Effector memory CD8-positive, alpha-beta T cell (primary cell): Measurements from ENCODE around the gene VAC14.
"Not testable (repeated sequence)": the region's sequence is repeated elsewhere in the genome, so short reads cannot be mapped to it uniquely, and the experiment has no call there.

Experiments
- ATAC-seq: fragments of 150-1000 bp; cut with Tn5 transposase; replicated peaks from 2 replicates; pipeline ENCODE4 v1.10.0; 2021; ENCODE audit warnings: mild to moderate bottlenecking, moderate library complexity
- DNase-seq, 3 experiments: peaks; one replicate each; pipeline ENCODE4 v3.0.0; 2021
- H3K27ac Mint-ChIP-seq, 2 donors: one replicate each; pipeline ENCODE4 v1.8.0; 2022; ENCODE audit warnings: mild to moderate bottlenecking in 2 of 2, mixed read lengths in 2 of 2, moderate library complexity in 2 of 2
- H3K27me3 Mint-ChIP-seq, 2 donors: one replicate each; pipeline ENCODE4 v1.8.0; 2022; ENCODE audit warnings: mixed read lengths in 2 of 2
- H3K36me3 Mint-ChIP-seq: one replicate; pipeline ENCODE4 v1.8.0; 2022; ENCODE audit warnings: mild to moderate bottlenecking, moderate library complexity, mixed read lengths; ENCODE audit not compliant: insufficient read depth
- H3K4me1 Mint-ChIP-seq, 2 donors: one replicate each; pipeline ENCODE4 v1.8.0; 2022; ENCODE audit warnings: low read depth in 2 of 2, mixed read lengths in 2 of 2
- H3K4me3 Mint-ChIP-seq, 2 donors: one replicate each; pipeline ENCODE4 v1.8.0; 2022; ENCODE audit warnings: mild to moderate bottlenecking in 2 of 2, mixed read lengths in 2 of 2, moderate library complexity in 2 of 2
- H3K9me3 Mint-ChIP-seq, 2 donors: one replicate each; pipeline ENCODE4 v1.8.0; 2022; ENCODE audit warnings: mixed read lengths in 2 of 2

The VAC14 gene

DNA sequence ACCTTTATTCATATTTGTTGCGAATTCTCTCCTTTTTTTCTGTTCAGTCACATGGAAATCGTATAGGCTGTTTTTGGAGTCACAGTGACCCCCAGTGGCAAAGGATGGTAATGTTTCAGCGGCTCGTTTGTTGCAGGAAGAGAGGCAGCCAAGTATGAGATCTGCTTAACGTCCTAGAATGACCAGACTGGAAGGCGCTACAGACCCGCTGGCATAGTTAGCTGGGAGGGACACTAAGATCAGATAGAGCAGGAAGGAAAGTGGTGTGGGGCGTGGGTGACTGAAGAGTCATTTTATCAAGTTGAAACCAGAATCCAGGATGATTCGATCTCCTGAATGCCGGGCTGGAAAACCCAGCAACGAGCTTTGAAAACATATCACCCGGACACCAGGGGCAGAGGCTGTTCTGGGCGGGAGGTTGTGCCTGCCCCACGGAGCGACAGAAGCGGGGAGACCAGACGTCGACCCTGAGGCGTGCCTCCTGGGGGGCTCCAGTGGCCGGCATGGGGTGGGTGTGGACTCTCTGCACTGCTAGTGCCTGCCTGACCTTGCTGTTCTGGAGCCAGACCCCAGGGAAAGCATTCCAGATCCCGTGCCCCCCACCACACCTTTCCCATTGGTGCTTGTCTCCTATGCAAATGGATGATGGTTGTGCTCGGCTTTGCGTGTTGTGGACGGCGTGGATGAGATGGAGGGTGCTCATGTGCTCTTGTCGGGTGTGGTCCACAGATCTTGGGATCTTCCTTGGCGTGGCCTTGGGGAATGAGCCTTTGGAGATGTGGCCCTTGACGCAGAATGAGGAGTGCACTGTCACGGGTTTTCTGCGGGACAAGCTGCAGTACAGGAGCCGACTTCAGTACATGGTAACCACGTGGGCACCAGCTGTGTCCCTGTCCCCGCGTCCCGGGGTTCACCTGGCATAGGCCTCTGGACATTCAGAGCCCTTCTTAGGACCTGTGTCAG lies 146.9 kb downstream of the VAC14 start:
- DNase-seq: peak; percentile 70 to 85 (median 73)
- H3K4me3 Mint-ChIP-seq: peak overlapping the region; percentile 30 to 54
- no peaks in the 10 kb centered on the region for H3K9me3 Mint-ChIP-seq
- peaks cover 4 to 5% of the 10 kb centered on the region in 2 donors for H3K4me1 Mint-ChIP-seq
- no peaks in the 10 kb centered on the region for H3K27me3 Mint-ChIP-seq
- H3K27ac Mint-ChIP-seq: no peak overlapping the region
- ATAC-seq: peak; percentile 77
- no peaks in the 10 kb centered on the region for H3K36me3 Mint-ChIP-seq

DNA sequence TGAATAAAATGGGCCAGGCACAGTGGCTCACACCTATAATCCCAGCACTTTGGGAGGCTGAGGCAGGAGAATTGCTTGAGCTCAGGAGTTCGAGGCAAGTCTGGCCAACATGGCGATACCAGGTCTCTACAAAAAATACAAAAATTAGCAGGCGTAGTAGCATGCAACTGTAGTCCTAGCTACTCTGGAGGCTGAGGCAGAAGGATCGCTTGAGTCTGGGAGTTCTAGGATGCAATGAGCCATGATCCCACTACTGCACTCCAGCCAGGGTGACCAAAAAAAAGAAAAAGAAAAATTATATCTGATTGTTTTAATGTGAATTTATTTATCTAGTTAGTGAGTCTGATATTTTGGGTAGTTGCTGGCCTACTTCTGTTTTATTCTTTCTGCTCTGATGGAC lies 147.6 kb downstream of the VAC14 start:
- Mint-ChIP-seq H3K4me1 (peaks cover 4 to 5% of the 10 kb centered on the region in 2 donors), H3K4me3 (peak overlapping the region in 1 of 2 donors; percentile 30), H3K27me3 (no peaks in the 10 kb centered on the region), H3K27ac (no peak overlapping the region), H3K36me3 (no peaks in the 10 kb centered on the region), H3K9me3 (no peaks in the 10 kb centered on the region)
- ATAC-seq (no peak), DNase-seq (no peak)

DNA sequence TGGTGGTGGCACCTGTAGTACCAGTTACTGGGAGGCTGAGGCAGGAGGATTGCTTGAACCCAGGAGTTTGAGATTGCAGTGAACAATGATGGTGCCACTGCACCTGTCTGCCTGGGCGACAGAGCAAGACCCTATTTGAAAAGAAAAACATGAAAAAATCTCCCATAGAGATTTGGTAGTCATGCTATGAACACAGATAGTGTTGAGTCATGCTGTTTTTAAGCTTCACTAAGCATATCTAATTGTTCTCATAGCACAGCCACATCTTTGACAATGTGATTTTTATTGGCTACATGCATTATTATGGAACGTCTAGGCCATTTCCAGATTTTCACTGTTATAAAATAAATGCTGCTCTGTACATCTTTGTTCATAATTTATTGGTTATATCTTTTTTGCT lies 148.6 kb downstream of the VAC14 start:
- peaks cover 7 to 9% of the 10 kb centered on the region in 2 donors for H3K27me3 Mint-ChIP-seq
- H3K9me3 Mint-ChIP-seq: no peaks in the 10 kb centered on the region
- DNase-seq: no peak
- H3K4me3 Mint-ChIP-seq: no peak overlapping the region
- no peak for ATAC-seq
- H3K4me1 Mint-ChIP-seq: peaks cover 4 to 5% of the 10 kb centered on the region in 2 donors
- H3K36me3 Mint-ChIP-seq: no peaks in the 10 kb centered on the region
- H3K27ac Mint-ChIP-seq: no peak overlapping the region

DNA sequence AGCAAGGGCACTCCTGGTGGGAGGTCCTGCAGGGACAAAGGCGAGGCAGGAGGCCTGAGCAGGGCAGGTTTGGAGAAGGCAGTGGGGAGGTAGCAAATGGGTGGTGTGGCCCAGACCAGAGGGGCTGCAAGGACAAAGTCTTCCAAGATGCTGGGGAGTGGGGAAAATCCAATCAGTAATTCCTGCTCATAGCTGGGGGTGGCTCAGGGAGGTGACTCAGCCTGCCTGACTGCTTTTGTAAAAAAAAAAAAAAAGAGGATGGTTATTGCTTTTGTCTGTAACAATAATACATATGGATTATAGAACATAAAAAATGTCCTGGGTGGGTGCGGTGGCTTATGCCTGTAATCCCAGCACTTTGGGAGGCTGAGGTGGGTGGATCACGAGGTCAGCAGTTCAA lies 149.4 kb downstream of the VAC14 start:
- no peaks in the 10 kb centered on the region for H3K36me3 Mint-ChIP-seq
- H3K27ac Mint-ChIP-seq: peak overlapping the region; percentile 67 to 83
- DNase-seq (no peak), ATAC-seq (no peak)
- H3K27me3 Mint-ChIP-seq: peaks cover 7 to 10% of the 10 kb centered on the region in 2 donors
- no peaks in the 10 kb centered on the region for H3K9me3 Mint-ChIP-seq
- peaks cover 4 to 5% of the 10 kb centered on the region in 2 donors for H3K4me1 Mint-ChIP-seq
- H3K4me3 Mint-ChIP-seq: no peak overlapping the region

DNA sequence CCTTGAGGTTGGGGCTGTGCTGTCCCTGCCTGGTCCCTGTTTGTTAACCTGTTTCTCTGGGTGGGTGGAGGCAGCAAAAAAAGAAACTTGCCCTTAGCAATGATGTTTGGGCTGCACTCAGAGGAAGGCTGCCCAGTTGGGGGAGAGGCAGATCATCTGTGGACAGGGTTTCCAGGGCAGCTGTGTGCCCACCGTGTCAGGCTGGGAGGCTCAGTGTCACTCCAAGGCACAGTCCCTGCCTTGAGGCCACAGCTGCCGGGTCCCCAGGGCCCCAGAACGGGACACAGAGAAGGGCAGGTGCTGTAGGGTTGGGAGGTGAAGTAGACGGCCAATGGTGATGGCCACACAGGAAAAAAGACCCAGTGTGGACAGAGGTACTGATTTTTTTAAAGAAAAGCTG lies 150.7 kb downstream of the VAC14 start:
- H3K36me3 Mint-ChIP-seq: no peaks in the 10 kb centered on the region
- peaks cover 4 to 5% of the 10 kb centered on the region in 2 donors for H3K4me1 Mint-ChIP-seq
- DNase-seq: no peak
- no peak overlapping the region for H3K4me3 Mint-ChIP-seq
- ATAC-seq: no peak
- H3K9me3 Mint-ChIP-seq: no peaks in the 10 kb centered on the region
- no peak overlapping the region for H3K27ac Mint-ChIP-seq
- peaks cover 7 to 10% of the 10 kb centered on the region in 2 donors for H3K27me3 Mint-ChIP-seq

DNA sequence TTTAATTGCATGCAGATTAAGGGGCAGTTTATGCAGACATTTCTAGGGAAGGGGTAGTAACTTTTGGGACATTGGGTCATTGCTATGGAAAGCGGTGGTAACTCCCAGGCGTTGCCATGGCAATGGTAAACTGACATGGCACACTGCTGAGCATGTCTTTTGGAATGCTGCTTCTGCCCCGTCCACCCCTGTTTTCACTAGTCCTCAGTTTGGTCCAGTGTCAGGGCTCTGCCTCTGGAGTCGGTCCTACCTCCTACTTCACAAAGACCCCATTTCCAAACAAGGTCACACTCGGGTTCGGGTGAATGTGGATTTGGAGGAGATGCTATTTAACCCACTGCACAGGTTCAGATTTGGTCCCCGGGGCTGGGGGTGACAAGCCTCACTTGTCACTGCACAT lies 151.7 kb downstream of the VAC14 start:
- Mint-ChIP-seq H3K27ac (no peak overlapping the region), H3K4me1 (peaks cover 4 to 5% of the 10 kb centered on the region in 2 donors), H3K4me3 (no peak overlapping the region), H3K36me3 (no peaks in the 10 kb centered on the region), H3K27me3 (peaks cover 7 to 10% of the 10 kb centered on the region in 2 donors), H3K9me3 (no peaks in the 10 kb centered on the region)
- DNase-seq: no peak
- no peak for ATAC-seq

DNA sequence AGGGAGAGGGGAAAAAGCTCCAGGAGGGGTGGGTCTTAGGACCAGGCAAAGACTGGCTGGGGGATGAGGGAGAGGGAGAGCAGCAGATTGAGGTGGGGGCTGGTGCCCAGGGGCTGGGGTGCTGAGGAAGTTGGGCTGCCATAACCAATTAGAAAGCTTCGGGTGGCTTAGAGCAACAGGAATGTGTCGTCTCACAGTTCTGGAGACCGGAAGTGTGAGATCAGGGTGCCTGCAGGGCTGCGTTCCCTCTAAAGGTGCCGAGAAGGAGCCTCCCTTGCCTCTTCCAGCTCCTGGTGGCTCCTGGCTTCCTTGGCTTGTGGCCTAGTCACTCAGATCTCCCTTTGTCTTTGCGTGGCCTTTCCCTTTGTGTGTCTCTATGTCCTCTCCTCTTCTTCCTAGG lies 152.4 kb downstream of the VAC14 start:
- Mint-ChIP-seq H3K4me3 (no peak overlapping the region), H3K27ac (no peak overlapping the region), H3K27me3 (peaks cover 7 to 10% of the 10 kb centered on the region in 2 donors), H3K36me3 (no peaks in the 10 kb centered on the region), H3K9me3 (no peaks in the 10 kb centered on the region), H3K4me1 (peaks cover 0 to under 1% of the 10 kb centered on the region in 2 donors)
- DNase-seq (no peak), ATAC-seq (no peak)

DNA sequence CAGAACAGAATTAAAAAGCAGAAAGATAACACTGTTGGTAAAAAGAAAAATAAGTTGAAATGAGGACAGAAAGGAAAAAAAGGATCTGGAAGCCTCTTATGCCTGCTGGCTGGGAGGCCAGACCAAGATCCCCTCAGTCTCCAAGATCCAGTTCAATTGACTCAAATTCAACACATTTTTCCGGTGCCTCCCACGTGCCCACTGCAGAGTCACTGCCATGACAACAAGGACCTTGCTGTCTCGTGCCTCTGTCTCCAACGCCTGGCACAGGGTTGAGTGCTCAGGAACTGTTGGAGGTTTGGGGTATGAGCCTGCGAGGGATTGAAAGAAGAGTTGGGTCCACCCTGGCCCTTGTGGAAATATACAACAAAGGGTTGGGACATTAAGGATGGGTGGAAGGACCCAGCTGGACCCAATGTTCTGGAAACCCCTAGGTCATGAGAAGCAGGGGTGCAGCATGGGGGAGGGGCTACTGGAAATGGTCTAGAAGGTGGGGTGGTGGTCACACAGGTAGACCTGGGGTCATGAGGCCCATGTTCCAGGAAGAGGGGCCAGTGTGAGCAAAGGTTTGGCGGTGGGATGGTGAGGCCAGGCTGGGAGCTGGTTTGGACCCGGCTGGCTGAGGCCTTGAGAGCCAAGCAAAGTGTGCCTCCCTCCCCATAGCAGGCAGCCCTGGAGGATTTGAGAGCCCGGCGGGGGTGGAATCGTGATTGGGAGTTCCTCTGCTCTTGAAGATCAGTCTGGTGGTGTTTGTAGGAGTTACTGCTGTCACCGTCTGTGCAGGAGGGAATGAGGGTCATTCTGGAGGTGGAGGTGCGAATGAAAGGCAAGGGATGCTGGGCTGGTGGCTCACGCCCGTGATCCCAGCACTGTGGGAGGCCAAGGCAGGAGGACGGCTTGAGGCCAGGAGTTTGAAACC lies 153.3 kb downstream of the VAC14 start:
- no peak overlapping the region for H3K4me3 Mint-ChIP-seq
- H3K9me3 Mint-ChIP-seq: no peaks in the 10 kb centered on the region
- ATAC-seq (no peak), DNase-seq (no peak)
- H3K4me1 Mint-ChIP-seq: no peaks in the 10 kb centered on the region
- no peak overlapping the region for H3K27ac Mint-ChIP-seq
- H3K36me3 Mint-ChIP-seq: no peaks in the 10 kb centered on the region
- H3K27me3 Mint-ChIP-seq: peaks cover 8 to 13% of the 10 kb centered on the region in 2 donors

DNA sequence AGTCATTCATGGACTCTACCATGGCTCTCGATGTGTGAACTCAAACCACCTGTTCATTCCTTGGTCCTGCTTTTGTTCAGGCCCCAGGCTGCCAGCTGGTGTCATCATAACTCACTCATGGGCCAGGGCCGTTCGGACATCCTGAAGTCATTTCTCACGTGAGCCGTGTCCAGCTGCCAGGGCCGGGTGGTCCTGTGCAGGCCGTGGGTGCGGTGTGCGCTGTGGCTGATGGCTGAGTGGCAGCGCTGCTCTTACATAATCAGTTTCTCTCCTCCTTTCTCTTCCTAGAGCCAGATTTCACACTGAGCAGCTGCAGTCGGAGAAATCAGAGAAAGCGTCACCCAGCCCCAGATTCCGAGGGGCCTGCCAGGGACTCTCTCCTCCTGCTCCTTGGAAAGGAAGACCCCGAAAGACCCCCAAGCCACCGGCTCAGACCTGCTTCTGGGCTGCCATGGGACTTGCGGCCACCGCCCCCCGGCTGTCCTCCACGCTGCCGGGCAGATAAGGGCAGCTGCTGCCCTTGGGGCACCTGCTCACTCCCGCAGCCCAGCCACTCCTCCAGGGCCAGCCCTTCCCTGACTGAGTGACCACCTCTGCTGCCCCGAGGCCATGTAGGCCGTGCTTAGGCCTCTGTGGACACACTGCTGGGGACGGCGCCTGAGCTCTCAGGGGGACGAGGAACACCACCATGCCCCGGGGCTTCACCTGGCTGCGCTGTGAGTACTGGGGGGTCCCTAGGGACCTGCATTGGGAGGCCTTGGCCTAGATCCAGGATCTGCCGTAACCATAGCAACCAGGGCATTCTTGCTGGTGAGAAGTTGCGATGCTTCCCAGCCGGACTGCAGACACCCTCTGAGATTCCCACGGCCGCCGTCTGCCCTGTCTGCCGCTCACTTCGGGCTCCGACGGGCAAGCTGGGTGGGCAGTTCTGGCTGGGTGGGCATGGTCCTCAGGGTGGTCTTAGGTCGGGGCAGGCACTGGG lies 154.4 kb downstream of the VAC14 start, which contains the start of gene IL34:
Gene IL34, plus strand, starts transcription at position 300 of the 982 bp plus-strand sequence. Its CDS starts 389 bp downstream, at position 689.
- DNase-seq: no peak
- Mint-ChIP-seq H3K4me1 (no peaks in the 10 kb centered on the region), H3K36me3 (no peaks in the 10 kb centered on the region), H3K9me3 (no peaks in the 10 kb centered on the region), H3K27me3 (peaks cover 19 to 24% of the 10 kb centered on the region in 2 donors), H3K4me3 (no peak within 1 kb of the TSS), H3K27ac (no peak within 1 kb of the TSS)
- no peak for ATAC-seq

DNA sequence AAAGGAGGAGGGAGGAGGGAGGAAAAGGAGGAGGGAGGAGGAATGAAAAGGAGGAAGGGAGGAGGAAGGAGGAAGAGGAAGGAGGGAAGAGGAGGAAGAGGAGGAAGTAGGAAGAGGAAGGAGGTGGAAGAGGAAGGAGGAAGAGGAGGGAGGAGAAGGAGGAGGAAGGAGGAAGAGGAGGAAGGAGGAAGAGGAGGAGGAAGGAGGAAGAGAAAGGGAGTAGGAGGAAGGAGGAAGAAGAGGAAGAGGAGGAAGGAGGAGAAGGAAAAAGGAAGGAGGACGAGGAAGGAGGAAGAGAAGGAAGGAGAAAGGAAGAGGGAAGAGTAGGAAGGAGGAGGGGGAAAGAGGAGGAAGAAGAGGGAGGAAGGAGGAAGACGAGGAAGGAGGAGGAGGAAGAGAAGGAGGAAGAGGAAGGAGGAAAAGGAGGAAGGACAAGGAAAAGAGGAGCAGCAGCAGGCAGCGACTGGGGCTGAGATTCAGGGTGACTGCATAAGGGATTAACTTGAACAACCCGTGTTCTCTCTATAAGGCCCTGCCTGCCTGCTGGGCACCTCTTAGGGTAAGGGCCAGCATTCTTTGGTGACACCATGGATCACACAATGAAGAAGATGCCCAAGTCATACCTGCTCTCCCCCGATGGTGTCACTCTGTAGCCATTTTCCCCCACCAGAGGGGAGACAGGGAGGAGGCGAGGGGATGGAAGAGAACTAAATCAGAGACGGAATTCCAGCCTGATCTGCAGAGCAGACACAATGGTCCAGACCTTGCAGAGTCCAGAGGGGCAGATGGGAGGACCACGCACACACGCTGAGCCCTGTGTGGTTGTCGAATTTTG lies 156.0 kb downstream of the VAC14 start:
- H3K4me1 Mint-ChIP-seq: no peaks in the 10 kb centered on the region
- ATAC-seq: no peak
- H3K27me3 Mint-ChIP-seq: peaks cover 21 to 27% of the 10 kb centered on the region in 2 donors
- H3K36me3 Mint-ChIP-seq: no peaks in the 10 kb centered on the region
- H3K9me3 Mint-ChIP-seq: no peaks in the 10 kb centered on the region
- H3K27ac Mint-ChIP-seq: peak overlapping the region in 1 of 2 donors; percentile 35
- H3K4me3 Mint-ChIP-seq: no peak overlapping the region
- no peak for DNase-seq

DNA sequence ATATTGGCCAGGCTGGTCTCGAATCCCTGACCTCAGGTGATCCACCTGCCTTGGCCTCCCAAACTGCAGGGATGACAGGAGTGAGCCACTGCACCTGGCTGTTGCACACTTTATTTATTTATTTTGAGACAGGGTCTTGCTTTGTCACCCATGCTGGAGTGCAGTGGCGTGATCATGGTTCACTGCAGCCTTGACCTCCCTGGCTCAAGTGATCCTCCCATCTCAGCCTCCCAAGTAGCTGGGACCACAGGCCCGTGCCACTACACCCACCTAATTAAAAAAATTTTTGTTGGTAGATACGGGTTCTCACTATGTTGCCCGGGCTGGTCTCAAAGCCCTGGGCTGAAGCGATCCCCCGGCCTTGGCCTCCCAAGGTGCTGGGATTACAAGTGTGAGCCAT lies 157.7 kb downstream of the VAC14 start:
- DNase-seq, H3K36me3 Mint-ChIP-seq, ATAC-seq, H3K4me1 Mint-ChIP-seq, H3K9me3 Mint-ChIP-seq, H3K4me3 Mint-ChIP-seq, H3K27ac Mint-ChIP-seq: not testable (repeated sequence)
- peaks cover 21 to 27% of the 10 kb centered on the region in 2 donors for H3K27me3 Mint-ChIP-seq

DNA sequence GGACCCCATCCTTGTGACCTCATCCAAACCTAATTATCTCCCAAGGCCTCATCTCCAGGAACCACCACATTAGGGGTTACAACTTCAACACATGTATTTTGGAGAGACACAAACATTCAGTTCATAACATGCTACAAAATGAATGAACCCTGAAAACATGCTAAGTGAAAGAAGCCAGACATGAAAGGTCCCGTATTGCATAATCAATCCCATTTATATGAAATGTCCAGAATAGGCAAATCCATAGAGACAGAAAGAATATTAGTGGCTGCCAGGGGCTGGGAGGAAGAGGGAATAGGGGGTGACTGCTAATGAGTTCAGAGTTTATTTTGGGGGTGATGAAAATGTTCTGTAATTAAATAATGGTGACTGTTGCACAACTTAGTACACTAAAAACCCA lies 158.3 kb downstream of the VAC14 start:
- no peak for ATAC-seq
- H3K27me3 Mint-ChIP-seq: peaks cover 16 to 22% of the 10 kb centered on the region in 2 donors
- DNase-seq: no peak
- H3K4me3 Mint-ChIP-seq: no peak overlapping the region
- no peaks in the 10 kb centered on the region for H3K36me3 Mint-ChIP-seq
- no peaks in the 10 kb centered on the region for H3K4me1 Mint-ChIP-seq
- H3K9me3 Mint-ChIP-seq: no peaks in the 10 kb centered on the region
- no peak overlapping the region for H3K27ac Mint-ChIP-seq
